ENCODE measurements around the gene INTS1.

Gene INTS1

GRCh38 chr7:1502845-1503244 is 1.3 kb downstream of the INTS1 start:
- DNase-seq, result no peak

GRCh38 chr7:1501487-1502270 is 2.5 kb downstream of the INTS1 start:
- DNase-seq, result no peak

DNA sequence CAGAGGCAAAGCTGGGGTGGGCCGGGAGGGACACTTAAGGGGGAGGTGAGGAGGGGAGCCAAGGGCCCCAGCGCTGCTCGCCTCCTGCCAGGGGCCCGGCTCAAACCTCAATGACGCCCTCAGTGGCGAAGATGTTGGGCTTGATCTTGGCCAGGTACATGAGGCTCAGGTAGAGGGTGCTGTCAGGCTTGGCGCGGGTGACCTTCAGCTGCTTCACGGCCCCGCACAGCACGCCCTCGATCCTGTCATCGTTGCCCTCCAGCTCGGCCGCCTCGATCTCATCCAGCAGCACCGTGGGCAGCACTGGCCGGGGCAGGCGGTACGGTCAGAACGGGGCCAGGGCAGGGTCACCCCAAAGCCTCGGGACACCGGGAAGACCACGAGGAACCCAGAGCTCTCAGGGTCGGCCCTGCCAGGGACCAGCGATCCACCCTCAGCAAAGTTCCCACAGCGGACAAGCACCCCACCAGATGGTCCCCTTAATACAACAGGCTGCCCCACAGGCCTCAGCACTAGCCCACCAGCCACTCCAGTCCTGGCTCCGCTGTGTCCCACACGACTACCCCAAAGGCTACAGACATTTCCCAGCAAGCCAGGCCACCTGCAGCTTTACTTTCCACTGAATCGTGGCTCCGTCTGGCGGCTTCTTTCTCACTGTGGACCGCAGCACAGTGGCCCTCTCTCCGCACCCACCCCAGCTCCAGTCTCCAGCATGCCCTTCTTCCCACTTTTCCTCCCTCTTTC is 4.0 kb downstream of the INTS1 start:
- DNase-seq, result no peak

GRCh38 chr7:1499367-1500029 is 4.7 kb downstream of the INTS1 start:
- no peak for DNase-seq

DNA sequence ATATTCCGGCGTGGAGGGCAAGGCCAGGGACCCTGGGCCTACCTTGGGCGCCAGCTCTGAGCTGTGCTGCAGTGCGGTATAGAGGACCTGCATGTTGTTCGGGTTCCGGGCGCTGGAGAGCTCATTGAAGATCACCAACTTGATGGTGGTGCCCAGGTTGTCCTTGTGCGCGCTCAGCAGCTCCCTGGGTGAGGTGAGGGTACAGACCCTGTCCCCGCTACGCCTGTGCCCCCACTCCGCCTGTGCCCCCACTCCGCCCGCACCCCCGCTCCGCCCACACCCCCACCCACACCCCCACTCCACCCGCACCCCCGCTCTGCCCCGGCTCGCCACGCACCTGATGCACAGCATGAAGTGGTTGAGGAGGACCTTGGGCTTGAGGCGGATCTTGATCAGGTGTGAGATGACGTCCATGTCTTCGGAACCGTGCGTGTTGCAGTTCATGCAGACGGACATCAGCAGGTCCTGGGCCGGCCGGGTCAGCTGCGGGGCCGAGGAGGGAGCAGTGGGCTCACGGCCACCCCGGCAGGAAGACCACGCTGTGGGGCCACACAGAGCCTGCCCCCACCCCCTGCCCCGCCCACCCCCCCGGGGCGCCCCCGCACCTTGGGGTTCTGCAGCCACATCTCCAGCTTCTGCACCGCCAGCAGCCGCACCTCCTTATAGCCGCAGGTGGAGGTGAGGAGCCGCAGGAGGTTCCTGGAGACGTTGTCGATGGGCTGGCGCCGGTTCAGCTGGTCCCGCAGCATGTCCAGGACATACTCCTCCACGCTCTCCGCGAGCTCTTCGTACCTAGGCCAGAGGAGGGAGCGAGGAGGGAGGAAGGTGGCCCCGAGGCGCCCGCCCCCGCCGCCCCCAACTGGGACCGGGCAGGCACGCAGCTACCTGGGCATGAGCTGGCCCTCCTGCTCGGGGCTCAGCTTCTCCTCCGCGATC is 5.6 kb downstream of the INTS1 start:
- no peak for DNase-seq

DNA sequence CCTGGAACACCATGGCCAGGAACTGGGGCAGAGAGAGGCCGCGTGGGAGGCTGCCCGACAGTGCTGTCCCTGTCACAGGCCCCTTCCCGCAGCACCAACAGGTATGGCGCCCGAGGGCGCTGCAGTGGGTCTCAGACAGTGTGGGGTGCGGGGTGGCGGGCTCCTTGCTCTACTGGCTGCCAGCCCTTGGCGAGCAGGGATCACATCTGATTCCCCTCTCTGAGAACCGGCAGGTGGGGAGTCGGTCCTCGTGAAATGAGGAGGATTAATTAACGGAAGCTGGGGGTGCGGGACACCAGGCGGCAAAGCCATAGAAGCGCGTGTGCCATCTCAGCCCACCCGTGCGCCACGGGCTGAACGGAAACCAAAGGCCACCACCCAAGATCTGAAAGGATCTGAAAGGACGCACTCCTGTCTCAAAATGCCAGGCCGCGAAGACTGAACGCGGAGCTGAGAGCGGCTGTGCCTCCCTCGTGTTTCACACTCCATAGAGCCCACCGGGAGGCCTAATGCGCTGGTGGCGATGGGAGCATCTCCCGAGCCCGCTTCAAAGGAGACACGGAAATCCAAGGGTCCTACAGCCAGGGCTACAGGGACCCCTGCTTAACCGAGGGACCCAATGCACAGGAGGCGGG is 6.8 kb downstream of the INTS1 start:
- no peak for DNase-seq

DNA sequence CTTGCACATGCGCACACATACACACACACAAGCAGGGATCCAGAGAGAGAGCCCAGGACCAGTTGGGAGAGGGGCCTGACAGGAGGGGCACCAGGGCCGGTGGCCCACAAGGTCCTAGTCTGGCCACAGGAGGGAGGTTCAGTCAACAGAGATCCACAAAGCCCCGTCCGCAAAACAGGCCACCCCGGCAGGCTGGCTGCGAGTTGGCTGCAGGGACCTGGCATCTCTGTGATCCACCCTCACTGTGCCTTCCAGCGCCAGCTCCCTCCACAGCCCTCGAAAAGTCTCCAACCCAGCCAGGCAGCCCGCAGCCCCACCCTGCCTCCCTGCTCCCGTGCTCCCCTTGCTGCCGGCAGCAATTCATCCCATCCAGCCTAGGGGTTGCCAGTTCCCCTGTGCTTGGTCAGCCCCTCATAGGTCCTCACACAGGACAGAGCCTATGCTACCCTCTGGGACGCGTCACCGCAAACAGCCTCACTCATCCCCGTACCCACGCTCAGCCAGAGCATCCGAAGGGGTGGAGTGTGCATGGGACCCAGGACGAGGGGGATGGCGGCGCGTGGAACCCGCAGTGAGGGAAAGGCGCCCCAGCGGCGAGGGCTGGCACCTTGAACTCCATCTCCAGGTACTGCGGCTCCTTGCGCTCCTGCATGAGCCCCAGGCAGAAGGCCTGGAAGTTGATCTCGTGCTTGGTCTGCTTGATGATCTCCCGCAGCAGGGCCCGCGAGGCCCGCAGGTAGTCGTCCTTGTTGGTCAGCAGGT is 7.5 kb downstream of the INTS1 start:
- no peak for DNase-seq

- no peak for DNase-seq
These were observed 8.5 kb downstream of the INTS1 start for GRCh38 chr7:1495564-1496242.

DNA sequence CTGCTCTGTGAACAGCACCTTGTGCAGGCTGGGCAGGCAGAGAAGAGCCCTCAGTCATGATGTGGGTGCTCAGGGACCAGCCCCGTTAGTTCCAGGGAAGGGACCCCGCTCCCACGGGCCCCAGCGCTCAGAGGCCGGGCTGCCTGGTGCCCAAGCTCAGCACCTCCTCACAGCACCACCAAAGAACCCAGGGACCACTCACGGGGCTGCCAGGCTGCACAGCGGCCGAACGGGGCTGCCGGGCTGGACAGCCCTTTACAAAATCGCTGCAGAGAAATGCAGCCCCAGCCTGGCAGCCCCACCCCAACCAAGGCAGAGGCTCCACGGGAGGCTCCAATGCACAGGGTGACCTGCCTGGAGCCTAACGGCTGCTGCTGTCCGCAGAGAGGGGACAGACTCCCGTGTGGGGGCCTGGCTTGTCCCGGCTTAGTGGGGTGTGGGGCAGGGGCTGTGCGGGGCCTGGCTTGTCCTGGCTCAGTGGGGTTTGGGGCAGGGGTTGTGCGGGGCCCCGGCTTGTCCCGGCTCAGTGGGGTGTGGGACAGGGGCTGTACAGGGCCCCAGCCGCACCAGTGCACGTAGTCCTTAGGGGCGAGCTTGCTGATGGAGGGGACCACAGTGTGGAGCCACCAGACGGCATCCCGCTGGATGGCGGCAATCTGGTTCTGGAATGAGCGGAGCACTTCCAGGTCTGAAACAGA is 9.2 kb downstream of the INTS1 start:
- no peak for DNase-seq

GRCh38 chr7:1494447-1494846 is 9.7 kb downstream of the INTS1 start:
- no peak for DNase-seq

- no peak for DNase-seq
These were observed 10.6 kb downstream of the INTS1 start for GRCh38 chr7:1493571-1493970.

- no peak for DNase-seq
These were observed 11.1 kb downstream of the INTS1 start for GRCh38 chr7:1493129-1493528.

DNA sequence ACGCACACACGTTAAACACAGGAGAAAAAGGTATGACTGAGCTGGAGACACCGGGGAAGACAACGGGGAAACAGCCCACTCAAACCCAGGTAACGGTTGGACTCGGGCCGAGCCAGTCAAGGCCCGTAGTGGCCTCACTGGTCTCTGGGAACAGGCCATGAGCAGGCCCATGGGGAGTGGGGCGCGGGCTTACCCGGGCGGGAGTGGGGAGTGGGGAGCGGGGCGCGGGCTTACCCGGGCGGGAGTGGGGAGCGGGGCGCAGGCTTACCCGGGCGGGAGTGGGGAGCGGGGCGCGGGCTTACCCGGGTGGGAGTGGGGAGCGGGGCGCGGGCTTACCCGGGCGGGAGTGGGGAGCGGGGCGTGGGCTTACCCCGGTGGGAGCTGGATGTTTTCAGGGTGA is 11.5 kb downstream of the INTS1 start:
- no peak for DNase-seq

GRCh38 chr7:1492221-1492620 is 12.0 kb downstream of the INTS1 start:
- no peak for DNase-seq

DNA sequence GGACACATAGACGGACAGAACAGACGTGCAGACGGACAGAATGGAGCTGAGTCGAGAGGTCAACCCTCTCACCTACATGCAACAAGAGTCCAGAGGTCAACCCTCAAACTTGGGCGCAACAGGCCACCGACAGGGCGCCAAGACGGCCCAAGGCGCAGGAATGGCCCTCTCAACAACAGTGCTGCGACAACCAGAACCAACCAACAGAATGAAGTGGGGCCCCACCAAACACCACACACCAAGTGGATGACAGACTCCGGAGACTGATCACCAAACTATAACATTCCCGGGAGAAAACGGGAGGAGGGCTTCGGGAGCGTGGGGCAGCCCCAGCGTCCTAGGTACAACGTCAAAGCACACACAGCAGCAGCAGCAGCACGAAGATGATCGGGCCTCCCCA is 13.4 kb downstream of the INTS1 start:
- no peak for DNase-seq

DNA sequence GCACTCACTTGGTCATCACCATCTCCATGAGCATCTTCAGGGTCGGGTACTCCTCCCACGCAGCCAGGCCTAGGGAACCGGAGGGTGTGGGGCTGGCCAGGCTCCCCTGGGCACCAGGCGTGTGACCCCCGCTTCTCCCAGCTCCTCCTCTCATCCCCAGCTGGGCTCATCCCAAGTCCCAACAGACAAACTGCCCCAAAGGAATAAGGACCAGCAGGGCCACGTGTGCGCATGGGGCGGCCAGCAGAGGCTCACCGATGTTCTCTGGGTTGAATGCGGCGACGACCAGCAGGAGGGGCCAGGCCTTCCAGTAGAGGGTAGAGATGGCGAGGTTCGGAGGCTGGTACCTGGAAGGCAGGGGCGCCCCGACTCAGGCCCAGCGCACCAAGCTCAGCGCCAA is 14.9 kb downstream of the INTS1 start:
- no peak for DNase-seq

- DNase-seq, result no peak
These were observed 16.2 kb downstream of the INTS1 start for GRCh38 chr7:1488016-1488415.

DNA sequence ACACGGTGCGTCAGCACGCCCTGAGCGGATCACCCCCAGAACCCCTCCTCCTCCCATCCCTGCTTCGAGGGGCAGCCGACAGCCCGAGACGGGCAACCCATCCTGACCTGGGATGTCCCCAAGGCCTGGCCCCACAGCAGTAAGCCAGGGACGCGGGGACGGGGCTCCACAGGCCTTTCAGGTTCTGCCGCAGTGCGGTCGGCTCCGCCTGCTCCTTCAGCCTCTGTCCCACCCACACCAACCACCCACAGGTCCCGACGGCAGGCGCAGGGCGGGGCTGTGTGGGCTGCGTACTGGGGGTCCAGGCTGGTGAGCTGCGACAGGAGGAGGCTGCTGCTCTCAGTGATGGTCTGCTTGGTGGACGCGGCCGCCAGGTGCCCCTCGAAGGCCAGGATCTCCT is 16.7 kb downstream of the INTS1 start:
- no peak for DNase-seq

GRCh38 chr7:1486571-1486970 is 17.6 kb downstream of the INTS1 start:
- no peak for DNase-seq

DNA sequence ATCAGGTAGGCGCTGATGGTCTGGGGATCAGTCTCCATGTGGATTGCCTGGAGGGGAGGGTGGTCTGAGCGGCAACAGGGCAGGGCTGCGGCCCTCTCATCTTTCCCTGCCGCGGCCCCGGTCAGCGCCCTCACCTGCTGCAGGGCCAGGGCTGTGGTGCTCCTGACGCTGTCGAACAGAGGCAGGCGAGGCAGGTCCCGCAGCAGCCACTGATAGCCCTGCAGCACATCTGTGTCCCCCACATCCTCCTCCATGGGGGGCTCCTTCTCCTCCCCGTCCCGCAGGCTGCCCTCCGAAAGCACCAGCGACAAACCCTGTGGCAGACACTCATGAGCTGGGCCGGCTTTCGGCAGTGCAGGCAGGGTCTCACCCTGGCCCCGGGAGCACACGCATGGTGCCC is 19.0 kb downstream of the INTS1 start:
- DNase-seq, result no peak
